GM12878 (cell line): ENCODE measurements around the gene CERCAM. TPM values are rescaled to one million over a fixed set of nuclear protein-coding genes. Genes with fewer than 3 reads are reported as not detected.

Experiments
- ATF7 ChIP-seq: fragments of 450-650 bp; IDR thresholded peaks from 2 replicates; pipeline ENCODE4 v1.6.1; 2016; ENCODE audit warnings: low read depth, mild to moderate bottlenecking
- CHD1 ChIP-seq: IDR thresholded peaks from 2 replicates; pipeline ENCODE4 v1.6.1; 2012; ENCODE audit warnings: low read depth, low read length, improper control_type of control experiment
- EGR1 ChIP-seq, 2 experiments: IDR thresholded peaks; 1 replicate in 1 of 2; 2 replicates in 1 of 2; pipeline ENCODE4 v1.6.1; 2011 to 2012; ENCODE audit warnings: low read depth in 2 of 2, low read length in 2 of 2, borderline replicate concordance in 1 of 2, mild to moderate bottlenecking in 1 of 2, moderate library complexity in 1 of 2
- FOXM1 ChIP-seq: IDR thresholded peaks from 2 replicates; pipeline ENCODE4 v1.6.1; 2012; ENCODE audit warnings: low read depth, mild to moderate bottlenecking, inconsistent platforms, low read length, moderate library complexity
- HDGF ChIP-seq: fragments of 450-650 bp; IDR thresholded peaks from 2 replicates; pipeline ENCODE4 v1.6.1; 2016; ENCODE audit warnings: antibody characterized with exemption
- MYB ChIP-seq: fragments of 150-350 bp; IDR thresholded peaks from 2 replicates; pipeline ENCODE4 v1.6.1; 2014; ENCODE audit warnings: mild to moderate bottlenecking, low read depth, low read length, borderline replicate concordance
- NFIC ChIP-seq: IDR thresholded peaks from 2 replicates; pipeline ENCODE4 v1.6.1; 2012; ENCODE audit warnings: low read depth, mild to moderate bottlenecking, inconsistent platforms, low read length, moderate library complexity
- RELA ChIP-seq: fragments of 450-650 bp; IDR thresholded peaks from 2 replicates; pipeline ENCODE4 v1.8.0; 2014; ENCODE audit warnings: borderline replicate concordance; ENCODE audit not compliant: partially characterized antibody
- SIN3A ChIP-seq: IDR thresholded peaks from 2 replicates; pipeline ENCODE4 v1.6.1; 2012; ENCODE audit warnings: low read depth, low read length, improper control_type of control experiment
- SIX5 ChIP-seq: IDR thresholded peaks from 2 replicates; pipeline ENCODE4 v1.6.1; 2011; ENCODE audit warnings: mild to moderate bottlenecking, low read depth, low read length, moderate library complexity; ENCODE audit not compliant: severe bottlenecking
- ZSCAN29 ChIP-seq: fragments of 450-650 bp; IDR thresholded peaks from 2 replicates; pipeline ENCODE4 v1.6.1; 2017; ENCODE audit warnings: mild to moderate bottlenecking, moderate library complexity
- polyA plus RNA-seq, 11 experiments: library from polyadenylated mRNA; depleted of rRNA in 4 of 11; unstranded in 6 of 11; stranded (reverse) in 5 of 11; fragments of >200 nt; fragmentation: Nextera tagmentation in 4 of 11; fragmentation: Illumina TruSeq in 1 of 11; extraction: Ambion mirVana in 4 of 11; extraction: Trizol in 1 of 11; gene quantifications; 1 replicate in 1 of 11; 2 replicates in 10 of 11; pipeline versions ENCODE4 v1.2.1 to v1.2.3, GENCODE V29; 2011 to 2016; ENCODE audit warnings: inconsistent platforms in 2 of 11, missing spikeins in 2 of 11, low read depth in 1 of 11
- total RNA-seq, 4 experiments: library from RNA; depleted of rRNA in 3 of 4; stranded (reverse); fragments of >200 nt in 3 of 4; fragmentation: Illumina TruSeq in 1 of 4; extraction: Trizol in 1 of 4; gene quantifications; 2 replicates each; pipeline versions ENCODE4 v1.2.1 to v1.2.3, GENCODE V29; 2013 to 2021
- TF ChIP-seq, protein P1 (sequence below): fragments of 450-650 bp; IDR thresholded peaks from 2 replicates; pipeline ENCODE4 v1.6.1; 2017; ENCODE audit warnings: mild to moderate bottlenecking, moderate library complexity
- TF ChIP-seq, protein P2 (sequence below): IDR thresholded peaks from 2 replicates; pipeline ENCODE4 v1.6.1; 2011; ENCODE audit warnings: mild to moderate bottlenecking, low read depth, low read length, moderate library complexity; ENCODE audit not compliant: insufficient replicate concordance

CERCAM gene
- total and polyA plus RNA-seq, 10 of the 15 experiments (the other 5 are each of a cell fraction or from before 2014, with no cell fraction given): 0.05 to 6.7 (median 0.71) TPM

DNA sequence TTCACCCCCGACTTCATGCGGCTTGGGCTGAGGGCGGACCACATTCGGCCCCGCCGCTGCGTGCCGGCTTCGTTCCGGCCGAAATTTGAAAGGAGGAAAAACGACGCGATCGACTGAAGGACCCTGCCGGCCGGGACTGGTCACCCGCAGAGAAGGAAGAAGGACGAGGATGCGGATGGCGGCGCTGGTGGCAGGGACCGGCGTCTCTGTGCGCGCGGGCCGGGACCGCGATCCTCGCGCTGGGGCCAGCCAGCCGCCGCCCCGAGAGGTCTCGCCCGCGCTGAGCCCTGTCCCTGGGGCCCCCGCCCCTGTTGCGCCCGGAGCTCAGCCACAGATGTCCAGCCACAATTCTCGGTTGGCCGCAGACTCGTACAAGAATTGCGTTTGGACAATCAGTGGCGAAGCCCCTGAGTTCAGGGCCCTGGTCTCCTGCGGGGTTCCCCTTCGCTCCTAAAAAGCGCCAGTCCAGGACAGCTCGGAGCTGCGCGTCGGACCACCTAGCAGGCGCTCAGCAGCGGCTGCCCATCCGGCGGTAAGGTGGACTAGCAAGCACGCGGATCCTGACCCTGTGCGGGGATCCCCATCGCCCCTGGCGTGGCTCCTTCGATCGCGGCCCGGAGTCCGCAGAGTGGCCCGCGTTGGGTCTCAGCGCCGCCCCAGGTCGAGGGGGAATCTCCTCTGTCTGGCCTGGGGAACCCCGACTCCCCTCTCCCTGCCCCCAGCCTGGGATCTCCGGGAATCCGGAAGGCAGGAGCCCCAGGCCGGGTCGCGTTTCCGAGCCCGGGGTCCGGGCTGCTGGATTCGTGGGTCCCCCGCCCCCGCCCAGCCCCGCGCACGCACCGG is 28.1 kb upstream of the CERCAM start (continued):
- no peak for TF ChIP-seq SIX5
- no peak for TF ChIP-seq CHD1
- no peak for TF ChIP-seq SIN3A
- no peak for TF ChIP-seq ATF7
- TF ChIP-seq EGR1 (IDR thresholded peaks at IDR 0.05; ENCODE audit: borderline replicate concordance in 1 of 2, low read depth in 2 of 2, low read length in 2 of 2): no peak
- TF ChIP-seq, protein P1, sequence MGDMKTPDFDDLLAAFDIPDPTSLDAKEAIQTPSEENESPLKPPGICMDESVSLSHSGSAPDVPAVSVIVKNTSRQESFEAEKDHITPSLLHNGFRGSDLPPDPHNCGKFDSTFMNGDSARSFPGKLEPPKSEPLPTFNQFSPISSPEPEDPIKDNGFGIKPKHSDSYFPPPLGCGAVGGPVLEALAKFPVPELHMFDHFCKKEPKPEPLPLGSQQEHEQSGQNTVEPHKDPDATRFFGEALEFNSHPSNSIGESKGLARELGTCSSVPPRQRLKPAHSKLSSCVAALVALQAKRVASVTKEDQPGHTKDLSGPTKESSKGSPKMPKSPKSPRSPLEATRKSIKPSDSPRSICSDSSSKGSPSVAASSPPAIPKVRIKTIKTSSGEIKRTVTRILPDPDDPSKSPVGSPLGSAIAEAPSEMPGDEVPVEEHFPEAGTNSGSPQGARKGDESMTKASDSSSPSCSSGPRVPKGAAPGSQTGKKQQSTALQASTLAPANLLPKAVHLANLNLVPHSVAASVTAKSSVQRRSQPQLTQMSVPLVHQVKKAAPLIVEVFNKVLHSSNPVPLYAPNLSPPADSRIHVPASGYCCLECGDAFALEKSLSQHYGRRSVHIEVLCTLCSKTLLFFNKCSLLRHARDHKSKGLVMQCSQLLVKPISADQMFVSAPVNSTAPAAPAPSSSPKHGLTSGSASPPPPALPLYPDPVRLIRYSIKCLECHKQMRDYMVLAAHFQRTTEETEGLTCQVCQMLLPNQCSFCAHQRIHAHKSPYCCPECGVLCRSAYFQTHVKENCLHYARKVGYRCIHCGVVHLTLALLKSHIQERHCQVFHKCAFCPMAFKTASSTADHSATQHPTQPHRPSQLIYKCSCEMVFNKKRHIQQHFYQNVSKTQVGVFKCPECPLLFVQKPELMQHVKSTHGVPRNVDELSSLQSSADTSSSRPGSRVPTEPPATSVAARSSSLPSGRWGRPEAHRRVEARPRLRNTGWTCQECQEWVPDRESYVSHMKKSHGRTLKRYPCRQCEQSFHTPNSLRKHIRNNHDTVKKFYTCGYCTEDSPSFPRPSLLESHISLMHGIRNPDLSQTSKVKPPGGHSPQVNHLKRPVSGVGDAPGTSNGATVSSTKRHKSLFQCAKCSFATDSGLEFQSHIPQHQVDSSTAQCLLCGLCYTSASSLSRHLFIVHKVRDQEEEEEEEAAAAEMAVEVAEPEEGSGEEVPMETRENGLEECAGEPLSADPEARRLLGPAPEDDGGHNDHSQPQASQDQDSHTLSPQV: no peak
- TF ChIP-seq RELA: no peak
- TF ChIP-seq, protein P2, sequence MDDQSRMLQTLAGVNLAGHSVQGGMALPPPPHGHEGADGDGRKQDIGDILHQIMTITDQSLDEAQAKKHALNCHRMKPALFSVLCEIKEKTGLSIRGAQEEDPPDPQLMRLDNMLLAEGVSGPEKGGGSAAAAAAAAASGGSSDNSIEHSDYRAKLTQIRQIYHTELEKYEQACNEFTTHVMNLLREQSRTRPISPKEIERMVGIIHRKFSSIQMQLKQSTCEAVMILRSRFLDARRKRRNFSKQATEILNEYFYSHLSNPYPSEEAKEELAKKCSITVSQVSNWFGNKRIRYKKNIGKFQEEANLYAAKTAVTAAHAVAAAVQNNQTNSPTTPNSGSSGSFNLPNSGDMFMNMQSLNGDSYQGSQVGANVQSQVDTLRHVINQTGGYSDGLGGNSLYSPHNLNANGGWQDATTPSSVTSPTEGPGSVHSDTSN: no peak
- no peak for TF ChIP-seq MYB
- TF ChIP-seq ZSCAN29: no peak
- no peak for TF ChIP-seq FOXM1
- no peak for TF ChIP-seq NFIC
- no peak for TF ChIP-seq HDGF
